Tibial artery (tissue), 4 donors: ENCODE measurements around the gene RAD51B.
A peak's percentile ranks its signal among the peaks of the same experiment; 100 is the strongest.

ENCODE experiments used
- DNase-seq, 2 donors: peaks; one replicate each; pipeline ENCODE4 v3.0.0-alpha.2; 2019
- H3K27ac ChIP-seq, 2 donors: fragments of 200-600 bp; sonication (generic) in 1 of 2; 1 replicate in 1 of 2; 2 replicates in 1 of 2; pipeline ENCODE4 v1.5.1; 2018 to 2019; ENCODE audit warnings: mild to moderate bottlenecking in 1 of 2
- H3K27me3 ChIP-seq, 2 donors: fragments of 200-600 bp; sonication (generic) in 1 of 2; one replicate each; pipeline versions ENCODE4 v1.5.1 to v1.6.0; 2016 to 2019
- H3K36me3 ChIP-seq, 3 donors: fragments of 200-600 bp; sonication (generic) in 2 of 3; one replicate each; pipeline ENCODE4 v1.5.1; 2016 to 2019; ENCODE audit warnings: mild to moderate bottlenecking in 2 of 3
- H3K4me1 ChIP-seq, 4 donors: fragments of 200-600 bp; sonication (generic) in 2 of 4; 1 replicate in 3 of 4; 2 replicates in 1 of 4; pipeline ENCODE4 v1.5.1; 2016 to 2019
- H3K4me3 ChIP-seq, 2 donors: fragments of 200-600 bp; sonication (generic) in 1 of 2; 1 replicate in 1 of 2; 2 replicates in 1 of 2; pipeline ENCODE4 v1.5.1; 2018 to 2019; ENCODE audit warnings: mild to moderate bottlenecking in 2 of 2
- H3K9me3 ChIP-seq, 3 donors: fragments of 200-600 bp; sonication (generic) in 1 of 3; one replicate each; pipeline ENCODE4 v1.5.1; 2016 to 2019
- intact Hi-C: fragments of 100-400 bp; cut with DNase I; formaldehyde crosslinking; loops from one replicate; pipeline ENCODE4 v1.15.0; 2023; ENCODE audit warnings: low total_unique reads
- TF ChIP-seq, protein P1 (sequence below), 2 experiments: fragments of 200-600 bp in 1 of 2; fragments of 450-650 bp in 1 of 2; IDR thresholded peaks; one replicate each; pipeline ENCODE4 v1.5.1; 2017 to 2019; ENCODE audit warnings: antibody characterized with exemption in 2 of 2, mild to moderate bottlenecking in 1 of 2, moderate library complexity in 1 of 2

Gene RAD51B

DNA sequence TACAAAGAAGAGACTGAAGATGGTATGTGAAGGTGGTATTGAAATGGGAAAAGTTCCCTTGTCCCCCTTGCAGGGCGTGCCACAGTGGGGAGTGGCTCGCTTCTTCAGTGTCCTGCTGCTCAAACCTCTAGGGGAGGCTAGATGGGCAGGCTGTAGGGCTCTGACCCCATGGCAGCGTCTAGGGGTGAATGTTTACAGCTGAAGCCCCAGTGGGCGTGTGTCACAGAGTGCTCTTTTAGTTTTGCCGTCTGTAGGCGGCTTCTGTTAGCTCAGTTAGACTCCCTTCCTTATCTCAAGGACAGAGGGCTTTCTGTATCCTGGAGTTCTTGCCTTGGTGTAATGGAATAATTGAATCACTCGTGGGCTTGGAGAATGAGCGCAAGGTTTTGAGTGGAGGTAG lies 266.2 kb downstream of the RAD51B start:
- Histone ChIP-seq H3K27ac (no peak overlapping the region), H3K9me3 (no peaks in the 10 kb centered on the region), H3K36me3 (no peaks in the 10 kb centered on the region), H3K27me3 (no peaks in the 10 kb centered on the region), H3K4me3 (no peak overlapping the region), H3K4me1 (peaks cover 0 to 14% (median 1%) of the 10 kb centered on the region in 4 donors)
- DNase-seq, result no peak
- TF ChIP-seq, protein P1, sequence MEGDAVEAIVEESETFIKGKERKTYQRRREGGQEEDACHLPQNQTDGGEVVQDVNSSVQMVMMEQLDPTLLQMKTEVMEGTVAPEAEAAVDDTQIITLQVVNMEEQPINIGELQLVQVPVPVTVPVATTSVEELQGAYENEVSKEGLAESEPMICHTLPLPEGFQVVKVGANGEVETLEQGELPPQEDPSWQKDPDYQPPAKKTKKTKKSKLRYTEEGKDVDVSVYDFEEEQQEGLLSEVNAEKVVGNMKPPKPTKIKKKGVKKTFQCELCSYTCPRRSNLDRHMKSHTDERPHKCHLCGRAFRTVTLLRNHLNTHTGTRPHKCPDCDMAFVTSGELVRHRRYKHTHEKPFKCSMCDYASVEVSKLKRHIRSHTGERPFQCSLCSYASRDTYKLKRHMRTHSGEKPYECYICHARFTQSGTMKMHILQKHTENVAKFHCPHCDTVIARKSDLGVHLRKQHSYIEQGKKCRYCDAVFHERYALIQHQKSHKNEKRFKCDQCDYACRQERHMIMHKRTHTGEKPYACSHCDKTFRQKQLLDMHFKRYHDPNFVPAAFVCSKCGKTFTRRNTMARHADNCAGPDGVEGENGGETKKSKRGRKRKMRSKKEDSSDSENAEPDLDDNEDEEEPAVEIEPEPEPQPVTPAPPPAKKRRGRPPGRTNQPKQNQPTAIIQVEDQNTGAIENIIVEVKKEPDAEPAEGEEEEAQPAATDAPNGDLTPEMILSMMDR (IDR thresholded peaks at IDR 0.05), result no peak
- intact Hi-C loops, result no loop called here

- no peak for DNase-seq
- TF ChIP-seq, protein P1 (IDR thresholded peaks at IDR 0.05), result no peak
- Histone ChIP-seq H3K27ac (peak overlapping the region in 1 of 2 donors; percentile 10), H3K36me3 (no peaks in the 10 kb centered on the region), H3K4me3 (no peak overlapping the region), H3K4me1 (peaks cover 0 to 14% (median 1%) of the 10 kb centered on the region in 4 donors), H3K9me3 (no peaks in the 10 kb centered on the region), H3K27me3 (no peaks in the 10 kb centered on the region)
- intact Hi-C loops, result no loop called here
Observed at GRCh38 chr14:68088451-68088854, 268.9 kb downstream of the RAD51B start.

GRCh38 chr14:68089146-68089731 lies 269.7 kb downstream of the RAD51B start:
- peak overlapping the region in 1 of 2 donors; percentile 10 for H3K27ac ChIP-seq
- TF ChIP-seq, protein P1 (IDR thresholded peaks at IDR 0.05), result no peak
- no peak overlapping the region for H3K4me3 ChIP-seq
- no peaks in the 10 kb centered on the region for H3K27me3 ChIP-seq
- no peak for DNase-seq
- H3K36me3 ChIP-seq, result no peaks in the 10 kb centered on the region
- peaks cover 0 to 14% (median 1%) of the 10 kb centered on the region in 4 donors for H3K4me1 ChIP-seq
- H3K9me3 ChIP-seq, result no peaks in the 10 kb centered on the region
- intact Hi-C loops, result no loop called here

DNA sequence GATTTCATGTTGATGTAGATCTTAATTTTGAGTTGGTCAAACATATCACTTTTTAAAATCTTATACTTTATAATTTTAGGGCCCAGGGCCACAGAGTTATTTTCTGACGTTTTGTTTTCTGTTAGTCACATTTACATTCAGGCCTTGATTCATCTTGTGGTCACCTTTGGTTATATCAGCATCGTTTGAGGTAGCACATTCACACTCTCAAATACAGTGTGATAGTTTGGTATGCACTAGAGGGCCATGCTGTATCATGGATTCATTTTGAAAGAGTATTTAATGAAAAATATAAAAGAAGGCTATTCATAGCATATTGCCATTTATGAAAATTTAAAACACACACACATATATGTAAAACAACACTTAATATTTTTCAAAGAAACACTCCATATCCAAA lies 274.6 kb downstream of the RAD51B start:
- intact Hi-C loops, result no loop called here
- no peak for DNase-seq
- H3K27ac ChIP-seq, result no peak overlapping the region
- no peaks in the 10 kb centered on the region for H3K36me3 ChIP-seq
- H3K9me3 ChIP-seq, result no peaks in the 10 kb centered on the region
- TF ChIP-seq, protein P1 (IDR thresholded peaks at IDR 0.05), result no peak
- H3K4me3 ChIP-seq, result no peak overlapping the region
- no peaks in the 10 kb centered on the region for H3K27me3 ChIP-seq
- peaks cover 0 to 9% (median 2%) of the 10 kb centered on the region in 4 donors for H3K4me1 ChIP-seq

DNA sequence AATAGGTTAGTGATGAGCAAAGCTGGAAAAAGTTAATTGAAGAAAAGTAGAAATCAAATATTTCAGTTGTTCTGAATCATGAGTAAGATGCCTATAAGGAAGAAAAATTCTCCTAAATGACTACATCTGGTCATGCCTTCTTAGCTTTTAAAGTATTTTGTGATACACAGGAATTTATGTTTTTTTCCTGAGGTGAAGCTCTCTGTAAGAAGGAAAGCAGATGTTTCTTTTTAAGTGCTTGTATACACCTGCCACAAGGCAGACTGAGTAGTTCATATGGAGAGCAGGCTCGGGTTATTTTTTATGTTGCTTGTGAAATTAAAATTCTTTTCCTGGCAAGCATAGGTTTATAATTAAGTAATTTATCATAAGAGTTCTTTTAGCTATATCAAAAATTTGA lies 275.2 kb downstream of the RAD51B start:
- TF ChIP-seq, protein P1 (IDR thresholded peaks at IDR 0.05), result no peak

More for the DNA sequence above, 275.2 kb downstream of the RAD51B start:
- H3K9me3 ChIP-seq, result no peaks in the 10 kb centered on the region
- intact Hi-C loops, result no loop called here
- no peak overlapping the region for H3K4me3 ChIP-seq
- no peak for DNase-seq
- no peak overlapping the region for H3K27ac ChIP-seq
- H3K27me3 ChIP-seq, result no peaks in the 10 kb centered on the region
- H3K36me3 ChIP-seq, result no peaks in the 10 kb centered on the region
- peaks cover 0 to 11% (median 6%) of the 10 kb centered on the region in 4 donors for H3K4me1 ChIP-seq
